Spleen (tissue), 11 donors: ENCODE data around the gene SLC26A8. TPM values are rescaled to one million over a fixed set of nuclear protein-coding genes. Genes with fewer than 3 reads are reported as not detected.

Experiments used
- DNase-seq: peaks from one replicate; pipeline ENCODE4 v3.0.0-alpha.2; 2020
- H3K27ac ChIP-seq, 8 donors: fragments of 200-600 bp; sonication (generic) in 7 of 8; 1 replicate in 4 of 8; 2 replicates in 4 of 8; pipeline versions ENCODE4 v1.5.0 to v1.8.0; 2016 to 2021; ENCODE audit warnings: inconsistent platforms in 4 of 8, mild to moderate bottlenecking in 4 of 8, moderate library complexity in 1 of 8
- H3K27me3 ChIP-seq, 7 donors: fragments of 200-600 bp; sonication (generic) in 6 of 7; replicated peaks in 1 of 7; 1 replicate in 4 of 7; 2 replicates in 3 of 7; pipeline versions ENCODE4 v1.5.0 to v1.8.0; 2016 to 2021; ENCODE audit warnings: inconsistent platforms in 3 of 7, mild to moderate bottlenecking in 1 of 7
- H3K36me3 ChIP-seq, 6 donors: fragments of 200-600 bp; sonication (generic) in 5 of 6; 1 replicate in 4 of 6; 2 replicates in 2 of 6; pipeline versions ENCODE4 v1.5.0 to v1.8.0; 2016 to 2021; ENCODE audit warnings: inconsistent platforms in 2 of 6
- H3K4me1 ChIP-seq, 6 donors: fragments of 200-600 bp; sonication (generic) in 5 of 6; 1 replicate in 3 of 6; 2 replicates in 3 of 6; pipeline versions ENCODE4 v1.5.0 to v1.8.0; 2016 to 2021; ENCODE audit warnings: inconsistent platforms in 3 of 6
- H3K4me3 ChIP-seq, 8 donors: fragments of 200-600 bp; sonication (generic) in 7 of 8; 1 replicate in 4 of 8; 2 replicates in 4 of 8; pipeline versions ENCODE4 v1.5.0 to v1.8.0; 2016 to 2021; ENCODE audit warnings: inconsistent platforms in 4 of 8, mild to moderate bottlenecking in 4 of 8, moderate library complexity in 2 of 8
- H3K9me3 ChIP-seq, 8 donors: fragments of 200-600 bp; sonication (generic) in 7 of 8; 1 replicate in 4 of 8; 2 replicates in 4 of 8; pipeline versions ENCODE4 v1.5.0 to v1.8.0; 2016 to 2021; ENCODE audit warnings: inconsistent platforms in 4 of 8
- POLR2A ChIP-seq, 3 donors: fragments of 450-650 bp; IDR thresholded peaks; one replicate each; pipeline ENCODE4 v1.5.1; 2017; ENCODE audit warnings: antibody characterized with exemption in 3 of 3, mild to moderate bottlenecking in 1 of 3
- POLR2AphosphoS5 ChIP-seq, 3 donors: sonication (generic); formaldehyde crosslinking; IDR thresholded peaks; one replicate each; pipeline ENCODE4 v1.5.1; 2017; ENCODE audit warnings: antibody characterized with exemption in 3 of 3
- WGBS, 5 donors: extraction: QIAGEN DNeasy Blood & Tissue Kit in 3 of 5; methylation state at CpG; one replicate each; pipeline versions ENCODE4 v1.1.5 to v1.1.7; 2013 to 2018; 5-methylcytosine and 5-hydroxymethylcytosine counted together
- intact Hi-C: fragments of 100-400 bp; cut with DNase I; formaldehyde crosslinking; loops from one replicate; pipeline ENCODE4 v1.15.0; 2023; ENCODE audit warnings: low total_unique reads
- polyA plus RNA-seq, 3 donors: library from polyadenylated mRNA; stranded (reverse); fragments of 200-250 nt; gene quantifications; one replicate each; pipeline ENCODE4 v1.2.1, GENCODE V29; 2013
- total RNA-seq, 7 donors: library from RNA; depleted of rRNA in 3 of 7; stranded (reverse); fragments of >200 nt in 3 of 7; fragmentation: NEBNext Ultra II Directional in 4 of 7; extraction: Animal tissue kit (Norgen Biotek cat#: 25700) in 4 of 7; gene quantifications; one replicate each; pipeline versions ENCODE4 v1.1.0 to v1.2.1, GENCODE V29; 2016 to 2021
- TF ChIP-seq, protein P1 (sequence below), 11 experiments: fragments of 200-600 bp in 7 of 11; fragments of 450-650 bp in 4 of 11; sonication (generic) in 4 of 11; IDR thresholded peaks in 8 of 11; conservative IDR thresholded peaks in 3 of 11; 1 replicate in 7 of 11; 2 replicates in 4 of 11; pipeline versions ENCODE4 v1.4.0 to v1.8.0; 2016 to 2021; ENCODE audit warnings: antibody characterized with exemption in 11 of 11, inconsistent platforms in 4 of 11, mild to moderate bottlenecking in 1 of 11
- donor health status: healthy with polysubstance abuse.
- donor health status: DM: no; HTN: no; CAD: no; lungs with moderate emphysema.
- donor health status: DM: no; HTN: no; CAD: no.
- donor health status: Bipolar disorder and iron deficiency.
- donor health status: healthy.
- donor health status: DM: no; HTN: no; CAD: no.
- donor health status: DM: yes; HTN: yes; CAD: no.

Gene SLC26A8
- total and polyA plus RNA-seq, 10 donors: 0.11 to 7.8 (median 2.5) TPM

DNA sequence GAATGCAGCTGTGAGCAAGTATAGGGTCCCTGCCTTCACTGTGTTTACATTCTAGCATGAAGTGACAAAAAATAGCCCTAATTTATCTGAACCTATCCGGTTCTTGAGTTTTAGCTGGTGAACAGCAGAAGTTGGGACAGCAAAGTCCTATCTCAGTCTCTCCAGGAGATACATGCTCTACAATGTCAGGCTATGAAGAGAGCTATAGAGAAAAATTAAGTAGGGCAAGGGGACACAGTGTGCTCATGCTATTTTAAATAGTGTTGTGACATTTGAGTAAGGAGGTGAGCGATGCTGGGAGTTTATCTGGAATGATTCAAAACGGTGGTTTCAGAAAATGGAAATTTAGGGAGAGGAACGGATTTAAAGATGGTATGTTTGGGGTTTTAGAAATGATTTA lies 124.0 kb downstream of the SLC26A8 start:
- no peak overlapping the region for H3K4me3 ChIP-seq
- WGBS, 5 donors: 91 to 96% (median 96%) methylated on average over 4 of the region's 4 CpGs
- DNase-seq: no peak

DNA sequence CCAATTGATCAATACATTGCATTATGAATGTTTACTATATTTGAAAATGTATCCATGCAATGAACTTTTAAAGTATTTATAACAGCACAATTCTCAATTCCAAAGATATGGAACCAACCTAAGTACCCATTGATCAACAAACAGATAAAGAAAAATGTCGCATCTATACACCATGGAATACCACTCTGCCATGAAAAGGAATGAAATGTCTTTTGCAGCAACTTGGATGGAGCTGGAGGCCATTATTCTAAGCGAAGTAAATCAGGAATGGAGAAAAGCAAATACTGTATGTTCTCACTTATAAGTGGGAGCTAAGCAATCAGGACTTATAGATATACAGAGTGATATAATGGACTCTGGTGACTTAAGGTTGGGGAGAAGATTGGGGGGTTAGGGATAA lies 126.4 kb downstream of the SLC26A8 start:
- WGBS, 5 donors: 95 to 98% (median 96%) methylated on average over 2 of the region's 2 CpGs
- TF ChIP-seq, protein P1, sequence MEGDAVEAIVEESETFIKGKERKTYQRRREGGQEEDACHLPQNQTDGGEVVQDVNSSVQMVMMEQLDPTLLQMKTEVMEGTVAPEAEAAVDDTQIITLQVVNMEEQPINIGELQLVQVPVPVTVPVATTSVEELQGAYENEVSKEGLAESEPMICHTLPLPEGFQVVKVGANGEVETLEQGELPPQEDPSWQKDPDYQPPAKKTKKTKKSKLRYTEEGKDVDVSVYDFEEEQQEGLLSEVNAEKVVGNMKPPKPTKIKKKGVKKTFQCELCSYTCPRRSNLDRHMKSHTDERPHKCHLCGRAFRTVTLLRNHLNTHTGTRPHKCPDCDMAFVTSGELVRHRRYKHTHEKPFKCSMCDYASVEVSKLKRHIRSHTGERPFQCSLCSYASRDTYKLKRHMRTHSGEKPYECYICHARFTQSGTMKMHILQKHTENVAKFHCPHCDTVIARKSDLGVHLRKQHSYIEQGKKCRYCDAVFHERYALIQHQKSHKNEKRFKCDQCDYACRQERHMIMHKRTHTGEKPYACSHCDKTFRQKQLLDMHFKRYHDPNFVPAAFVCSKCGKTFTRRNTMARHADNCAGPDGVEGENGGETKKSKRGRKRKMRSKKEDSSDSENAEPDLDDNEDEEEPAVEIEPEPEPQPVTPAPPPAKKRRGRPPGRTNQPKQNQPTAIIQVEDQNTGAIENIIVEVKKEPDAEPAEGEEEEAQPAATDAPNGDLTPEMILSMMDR (IDR thresholded peaks at IDR 0.05 in 8 of 11, conservative IDR thresholded peaks at IDR 0.05 in 3 of 11): no peak
- TF ChIP-seq POLR2AphosphoS5 (IDR thresholded peaks at IDR 0.05): no peak
- no peak for TF ChIP-seq POLR2A (IDR thresholded peaks at IDR 0.05)
- DNase-seq: no peak
- Histone ChIP-seq H3K9me3 (no peaks in the 10 kb centered on the region), H3K27me3 (no peaks in the 10 kb centered on the region), H3K27ac (no peak overlapping the region), H3K36me3 (peaks cover 0 to 67% (median 2%) of the 10 kb centered on the region in 6 donors), H3K4me1 (peaks cover 0 to 4% (median 0%) of the 10 kb centered on the region in 6 donors), H3K4me3 (no peak overlapping the region)
- intact Hi-C loops: no loop called here

More for the DNA sequence above, 124.0 kb downstream of the SLC26A8 start:
- Histone ChIP-seq H3K27ac (no peak overlapping the region), H3K27me3 (no peaks in the 10 kb centered on the region), H3K4me1 (peaks cover 0 to 6% (median 0%) of the 10 kb centered on the region in 6 donors), H3K9me3 (no peaks in the 10 kb centered on the region), H3K36me3 (peaks cover 0 to 78% (median 11%) of the 10 kb centered on the region in 6 donors)
- intact Hi-C loops: no loop called here
- TF ChIP-seq POLR2A (IDR thresholded peaks at IDR 0.05) (no peak), POLR2AphosphoS5 (IDR thresholded peaks at IDR 0.05) (no peak)
- TF ChIP-seq, protein P1 (IDR thresholded peaks at IDR 0.05 in 8 of 11, conservative IDR thresholded peaks at IDR 0.05 in 3 of 11): no peak

DNA sequence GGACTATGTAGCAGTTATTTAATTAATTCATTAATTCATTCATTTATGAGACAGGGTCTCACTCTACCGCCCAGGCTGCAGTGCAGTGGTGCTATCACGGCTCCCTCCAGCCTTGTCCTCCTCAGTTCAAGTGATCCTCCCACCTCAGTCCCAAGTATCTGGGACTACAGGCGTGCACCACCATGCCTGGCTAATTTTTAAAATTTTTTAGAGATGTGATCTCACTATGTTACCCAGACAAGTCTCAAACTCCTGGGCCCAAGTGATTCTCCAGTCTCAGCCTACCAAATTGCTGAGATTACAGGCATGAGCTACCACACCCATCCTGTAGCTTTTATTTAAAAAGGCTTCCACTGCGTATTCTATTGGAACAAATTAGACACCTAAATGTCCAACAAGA lies 127.0 kb downstream of the SLC26A8 start:
- peaks cover 0 to 63% (median 2%) of the 10 kb centered on the region in 6 donors for H3K36me3 ChIP-seq
- H3K27ac ChIP-seq: no peak overlapping the region
- intact Hi-C loops: no loop called here
- TF ChIP-seq POLR2A (IDR thresholded peaks at IDR 0.05): no peak
- TF ChIP-seq, protein P1 (IDR thresholded peaks at IDR 0.05 in 8 of 11, conservative IDR thresholded peaks at IDR 0.05 in 3 of 11): no peak
- no peak for TF ChIP-seq POLR2AphosphoS5 (IDR thresholded peaks at IDR 0.05)
- H3K4me3 ChIP-seq: no peak overlapping the region
- WGBS, 5 donors: 96 to 99% (median 98%) methylated on average over 4 of the region's 4 CpGs
- peaks cover 0 to 4% (median 0%) of the 10 kb centered on the region in 6 donors for H3K4me1 ChIP-seq
- H3K27me3 ChIP-seq: no peaks in the 10 kb centered on the region
- no peak for DNase-seq
- H3K9me3 ChIP-seq: no peaks in the 10 kb centered on the region

DNA sequence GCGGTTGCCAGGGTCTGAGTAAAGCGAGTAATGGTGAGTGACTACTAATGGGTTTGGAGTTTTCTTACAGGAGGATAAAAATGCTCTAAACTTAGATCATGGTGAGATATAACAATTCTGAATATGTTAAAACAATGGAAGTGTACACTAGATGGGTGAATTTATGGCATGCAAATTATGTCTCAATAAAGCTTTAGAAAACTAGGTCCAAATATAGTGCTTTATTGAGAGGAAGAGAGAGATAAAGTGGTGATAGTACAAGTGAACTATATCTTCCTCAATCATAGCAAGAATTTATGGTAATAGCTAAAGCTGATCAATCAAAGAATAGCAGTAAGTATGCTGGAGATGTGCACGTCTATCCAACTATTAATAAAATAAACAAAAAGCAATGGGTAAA lies 127.4 kb downstream of the SLC26A8 start:
- H3K27me3 ChIP-seq: no peaks in the 10 kb centered on the region
- no peak for DNase-seq
- H3K4me3 ChIP-seq: no peak overlapping the region
- intact Hi-C loops: no loop called here
- H3K9me3 ChIP-seq: no peaks in the 10 kb centered on the region
- no peak overlapping the region for H3K27ac ChIP-seq
- peaks cover 0 to 4% (median 0%) of the 10 kb centered on the region in 6 donors for H3K4me1 ChIP-seq
- peaks cover 0 to 59% (median 2%) of the 10 kb centered on the region in 6 donors for H3K36me3 ChIP-seq
- TF ChIP-seq POLR2AphosphoS5 (IDR thresholded peaks at IDR 0.05) (no peak), POLR2A (IDR thresholded peaks at IDR 0.05) (no peak)
- TF ChIP-seq, protein P1 (IDR thresholded peaks at IDR 0.05 in 8 of 11, conservative IDR thresholded peaks at IDR 0.05 in 3 of 11): no peak
- 93 to 99% (median 97%) methylated on average over 3 of the region's 3 CpGs for WGBS, 5 donors
